Cortex of kidney (tissue), 1 donor: Measurements from ENCODE around the gene COPZ2.
"Not testable (repeated sequence)": the region's sequence is repeated elsewhere in the genome, so short reads cannot be mapped to it uniquely, and the experiment has no call there.

Experiments
- DNase-seq: peaks from one replicate; lab custom pipeline; 2025; lab: John Stamatoyannopoulos, UW

Gene COPZ2

GRCh38 chr17:48037036-48037837 is at the start of gene COPZ2:
COPZ2 (minus strand) TSS chr17:48037797; CDS start chr17:48037777, 20 bp downstream.
- no peak for DNase-seq

- no peak for DNase-seq
These were observed 47.3 kb upstream of the COPZ2 start for GRCh38 chr17:48084932-48085331.

GRCh38 chr17:48081858-48082257 is 44.3 kb upstream of the COPZ2 start:
- no peak for DNase-seq

- DNase-seq = not testable (repeated sequence)
These were observed 39.6 kb upstream of the COPZ2 start for GRCh38 chr17:48077152-48077551.

GRCh38 chr17:48074322-48075081 is 36.9 kb upstream of the COPZ2 start:
- DNase-seq = no peak

GRCh38 chr17:48073566-48074094 is 36.0 kb upstream of the COPZ2 start:
- DNase-seq = not testable (repeated sequence)

- not testable (repeated sequence) for DNase-seq
These were observed 35.2 kb upstream of the COPZ2 start for GRCh38 chr17:48072811-48073210.

- no peak for DNase-seq
These were observed 34.1 kb upstream of the COPZ2 start for GRCh38 chr17:48071654-48072053.

- no peak for DNase-seq
These were observed 32.6 kb upstream of the COPZ2 start for GRCh38 chr17:48070195-48070594.

- DNase-seq = no peak
These were observed 30.9 kb upstream of the COPZ2 start for GRCh38 chr17:48068491-48068961.

GRCh38 chr17:48067808-48068207 is 30.2 kb upstream of the COPZ2 start:
- not testable (repeated sequence) for DNase-seq

GRCh38 chr17:48067245-48067644 is 29.6 kb upstream of the COPZ2 start:
- DNase-seq = no peak

- no peak for DNase-seq
These were observed 29.1 kb upstream of the COPZ2 start for GRCh38 chr17:48066656-48067055.

- DNase-seq = no peak
These were observed 28.6 kb upstream of the COPZ2 start for GRCh38 chr17:48066192-48066591.

- no peak for DNase-seq
These were observed 27.0 kb upstream of the COPZ2 start for GRCh38 chr17:48064638-48065037.

GRCh38 chr17:48062273-48062672 is 24.7 kb upstream of the COPZ2 start:
- no peak for DNase-seq

- DNase-seq = no peak
These were observed 22.7 kb upstream of the COPZ2 start for GRCh38 chr17:48060249-48060648.

- no peak for DNase-seq
These were observed 21.6 kb upstream of the COPZ2 start for GRCh38 chr17:48059125-48059668.

GRCh38 chr17:48058393-48059124 is 21.0 kb upstream of the COPZ2 start:
- no peak for DNase-seq

- DNase-seq = no peak
These were observed 20.0 kb upstream of the COPZ2 start for GRCh38 chr17:48057626-48058025.

GRCh38 chr17:48056879-48057278 is 19.3 kb upstream of the COPZ2 start:
- DNase-seq = no peak

- DNase-seq = no peak
These were observed 18.7 kb upstream of the COPZ2 start for GRCh38 chr17:48056246-48056745.
